ENCODE data around the gene ARHGAP6.
"Not testable (repeated sequence)": the region's sequence is repeated elsewhere in the genome, so short reads cannot be mapped to it uniquely, and the experiment has no call there.

Gene ARHGAP6

GRCh38 chrX:11532291-11533078, 133.2 kb downstream of the ARHGAP6 start:
- in situ Hi-C loops (cut with HindIII; ENCODE audit: low sequenced_read_pairs), result loop anchor here (25.0 kb wide), 1 partner anchor 230 kb away; the partner anchor contains the start of gene MSL3

GRCh38 chrX:11531226-11531625, 134.5 kb downstream of the ARHGAP6 start:
- in situ Hi-C loops (cut with HindIII; ENCODE audit: low sequenced_read_pairs), result loop anchor here (25.0 kb wide), 1 partner anchor 231 kb away; the partner anchor contains the start of gene MSL3

GRCh38 chrX:11530621-11531020, 135.1 kb downstream of the ARHGAP6 start:
- in situ Hi-C loops (cut with HindIII; ENCODE audit: low sequenced_read_pairs), result loop anchor here (25.0 kb wide), 1 partner anchor 232 kb away; the partner anchor contains the start of gene MSL3

- in situ Hi-C loops (cut with HindIII; ENCODE audit: low sequenced_read_pairs), result loop anchor here (5.0 to 25.0 kb wide), 2 partner anchors 106 to 234 kb away; partner anchors contain the start of gene MSL3
Measured at GRCh38 chrX:11528623-11529022, 137.1 kb downstream of the ARHGAP6 start.

GRCh38 chrX:11525685-11526084, 140.0 kb downstream of the ARHGAP6 start:
- in situ Hi-C loops (cut with HindIII; ENCODE audit: low sequenced_read_pairs), result loop anchor here (5.0 to 25.0 kb wide), 2 partner anchors 103 to 237 kb away; partner anchors contain the start of gene MSL3

- in situ Hi-C loops (cut with HindIII; ENCODE audit: low sequenced_read_pairs), result not testable (repeated sequence)
Measured at GRCh38 chrX:11519234-11519633, 146.5 kb downstream of the ARHGAP6 start.

- in situ Hi-C loops (cut with HindIII; ENCODE audit: low sequenced_read_pairs), result no loop called here
Measured at GRCh38 chrX:11509786-11510185, 155.9 kb downstream of the ARHGAP6 start.

GRCh38 chrX:11504234-11504633, 161.5 kb downstream of the ARHGAP6 start:
- in situ Hi-C loops (cut with HindIII; ENCODE audit: low sequenced_read_pairs), result no loop called here

GRCh38 chrX:11499076-11500044, 166.4 kb downstream of the ARHGAP6 start:
- in situ Hi-C loops (cut with HindIII; ENCODE audit: low sequenced_read_pairs), result no loop called here

- in situ Hi-C loops (cut with HindIII; ENCODE audit: low sequenced_read_pairs), result not testable (repeated sequence)
Measured at GRCh38 chrX:11491375-11491774, 174.3 kb downstream of the ARHGAP6 start.

- in situ Hi-C loops (cut with HindIII; ENCODE audit: low sequenced_read_pairs), result no loop called here
Measured at GRCh38 chrX:11484290-11484689, 181.4 kb downstream of the ARHGAP6 start.

GRCh38 chrX:11481035-11481434, 184.7 kb downstream of the ARHGAP6 start:
- in situ Hi-C loops (cut with HindIII; ENCODE audit: low sequenced_read_pairs), result no loop called here

- in situ Hi-C loops (cut with HindIII; ENCODE audit: low sequenced_read_pairs), result no loop called here
Measured at GRCh38 chrX:11480626-11481025, 185.1 kb downstream of the ARHGAP6 start.

GRCh38 chrX:11478911-11479310, 186.8 kb downstream of the ARHGAP6 start:
- in situ Hi-C loops (cut with HindIII; ENCODE audit: low sequenced_read_pairs), result no loop called here

GRCh38 chrX:11478026-11478425, 187.7 kb downstream of the ARHGAP6 start:
- in situ Hi-C loops (cut with HindIII; ENCODE audit: low sequenced_read_pairs), result no loop called here

GRCh38 chrX:11474576-11474975, 191.1 kb downstream of the ARHGAP6 start:
- in situ Hi-C loops (cut with HindIII; ENCODE audit: low sequenced_read_pairs), result no loop called here

- in situ Hi-C loops (cut with HindIII; ENCODE audit: low sequenced_read_pairs), result no loop called here
Measured at GRCh38 chrX:11474021-11474420, 191.7 kb downstream of the ARHGAP6 start.

GRCh38 chrX:11472879-11473278, 192.8 kb downstream of the ARHGAP6 start:
- in situ Hi-C loops (cut with HindIII; ENCODE audit: low sequenced_read_pairs), result no loop called here

- in situ Hi-C loops (cut with HindIII; ENCODE audit: low sequenced_read_pairs), result no loop called here
Measured at GRCh38 chrX:11472381-11472780, 193.3 kb downstream of the ARHGAP6 start.

GRCh38 chrX:11470250-11470974, 195.3 kb downstream of the ARHGAP6 start:
- in situ Hi-C loops (cut with HindIII; ENCODE audit: low sequenced_read_pairs), result no loop called here

Measured in endothelial cell of hepatic sinusoid (primary cell).